ENCODE measurements around the gene MTNR1B.

GRCh38 chr11:93017821-93018690 is 48.6 kb downstream of the MTNR1B start:
- TF ChIP-seq, protein P1, sequence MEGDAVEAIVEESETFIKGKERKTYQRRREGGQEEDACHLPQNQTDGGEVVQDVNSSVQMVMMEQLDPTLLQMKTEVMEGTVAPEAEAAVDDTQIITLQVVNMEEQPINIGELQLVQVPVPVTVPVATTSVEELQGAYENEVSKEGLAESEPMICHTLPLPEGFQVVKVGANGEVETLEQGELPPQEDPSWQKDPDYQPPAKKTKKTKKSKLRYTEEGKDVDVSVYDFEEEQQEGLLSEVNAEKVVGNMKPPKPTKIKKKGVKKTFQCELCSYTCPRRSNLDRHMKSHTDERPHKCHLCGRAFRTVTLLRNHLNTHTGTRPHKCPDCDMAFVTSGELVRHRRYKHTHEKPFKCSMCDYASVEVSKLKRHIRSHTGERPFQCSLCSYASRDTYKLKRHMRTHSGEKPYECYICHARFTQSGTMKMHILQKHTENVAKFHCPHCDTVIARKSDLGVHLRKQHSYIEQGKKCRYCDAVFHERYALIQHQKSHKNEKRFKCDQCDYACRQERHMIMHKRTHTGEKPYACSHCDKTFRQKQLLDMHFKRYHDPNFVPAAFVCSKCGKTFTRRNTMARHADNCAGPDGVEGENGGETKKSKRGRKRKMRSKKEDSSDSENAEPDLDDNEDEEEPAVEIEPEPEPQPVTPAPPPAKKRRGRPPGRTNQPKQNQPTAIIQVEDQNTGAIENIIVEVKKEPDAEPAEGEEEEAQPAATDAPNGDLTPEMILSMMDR (IDR thresholded peaks at IDR 0.05) = no peak
- no peak for TF ChIP-seq CHD2 (IDR thresholded peaks at IDR 0.05; ENCODE audit: low read length, partially characterized antibody)

Measured in A549 (cell line).